Right lobe of liver (tissue), 6 donors: ENCODE results near the gene MIEN1. TPM values are rescaled to one million over a fixed set of nuclear protein-coding genes. Genes with fewer than 3 reads are reported as not detected.
A peak's percentile ranks its signal among the peaks of the same experiment; 100 is the strongest.
"Not testable (repeated sequence)": the region's sequence is repeated elsewhere in the genome, so short reads cannot be mapped to it uniquely, and the experiment has no call there.

Experiments
- ATAC-seq, 4 donors: fragments of 200-7000 bp; cut with Tn5 transposase; one replicate each; pipeline ENCODE4 v1.9.1; 2020; ENCODE audit warnings: mild to moderate bottlenecking in 4 of 4, moderate library complexity in 4 of 4
- DNase-seq, 3 donors: peaks; one replicate each; pipeline ENCODE4 v3.0.0-alpha.2; 2020
- H3K27ac ChIP-seq, 3 donors: fragments of 200-600 bp; one replicate each; pipeline ENCODE4 v1.8.0; 2022
- H3K27me3 ChIP-seq, 2 donors: fragments of 200-600 bp; one replicate each; pipeline ENCODE4 v1.8.0; 2022
- H3K36me3 ChIP-seq, 4 donors: fragments of 200-600 bp; sonication (generic) in 1 of 4; one replicate each; pipeline versions ENCODE4 v1.5.1 to v1.8.0; 2017 to 2022; ENCODE audit warnings: control low read depth in 1 of 4
- H3K4me1 ChIP-seq, 4 donors: fragments of 200-600 bp; sonication (generic) in 1 of 4; one replicate each; pipeline versions ENCODE4 v1.5.1 to v1.8.0; 2017 to 2022; ENCODE audit warnings: control low read depth in 1 of 4
- H3K4me3 ChIP-seq, 3 donors: fragments of 200-600 bp; one replicate each; pipeline ENCODE4 v1.8.0; 2022
- H3K9me3 ChIP-seq, 4 donors: fragments of 200-600 bp; sonication (generic) in 1 of 4; one replicate each; pipeline versions ENCODE4 v1.5.1 to v1.8.0; 2017 to 2022; ENCODE audit warnings: control low read depth in 1 of 4
- CTCF ChIP-seq, 4 donors: fragments of 200-600 bp in 3 of 4; fragments of 450-650 bp in 1 of 4; IDR thresholded peaks; one replicate each; pipeline versions ENCODE4 v1.5.1 to v1.8.0; 2016 to 2022; ENCODE audit warnings: antibody characterized with exemption in 4 of 4, mild to moderate bottlenecking in 2 of 4
- POLR2A ChIP-seq: fragments of 450-650 bp; IDR thresholded peaks from one replicate; pipeline ENCODE4 v1.6.1; 2017; ENCODE audit warnings: antibody characterized with exemption, mild to moderate bottlenecking
- WGBS: methylation state at CpG from one replicate; pipeline ENCODE4 v1.1.6; 2018; ENCODE audit warnings: low coverage, low lambda C conversion rate; ENCODE audit not compliant: insufficient coverage; ENCODE audit errors: missing lambda C conversion rate; 5-methylcytosine and 5-hydroxymethylcytosine counted together
- intact Hi-C, 2 donors: fragments of 100-400 bp; cut with DNase I; formaldehyde crosslinking; loops; one replicate each; pipeline versions ENCODE4 v1.11.2 to v1.14.1; 2022
- total RNA-seq, 6 experiments: library from RNA; depleted of rRNA in 2 of 6; stranded (reverse); fragments of >200 nt in 2 of 6; fragmentation: NEBNext Ultra II Directional in 3 of 6; extraction: Animal tissue kit (Norgen Biotek cat#: 25700) in 3 of 6; gene quantifications; one replicate each; pipeline versions ENCODE4 v1.1.0 to v1.2.4, GENCODE V29; 2016 to 2023
- donor health status: DM: no; HTN: yes; CAD: no.
- donor health status: DM: no; HTN: no; CAD: no.
- donor health status: DM: no; HTN: no; CAD: no.
- donor health status: DM: no; HTN: yes; CAD: no.
- donor health status: DM: no; HTN: yes; CAD: no.

MIEN1 gene
- total RNA-seq, 6 experiments from 2014 or later: 23.1 to 61.6 (median 29.0) TPM

GRCh38 chr17:39716073-39716818, 14.1 kb downstream of the MIEN1 start:
- intact Hi-C loops: no loop called here
- Histone ChIP-seq H3K27ac (peak overlapping the region in 2 of 3 donors; percentile 21 to 56), H3K9me3 (no peaks in the 10 kb centered on the region), H3K27me3 (no peaks in the 10 kb centered on the region), H3K36me3 (peaks cover 0 to 12% (median 0%) of the 10 kb centered on the region in 4 donors), H3K4me3 (no peak overlapping the region), H3K4me1 (peaks cover 0 to 4% (median 0%) of the 10 kb centered on the region in 4 donors)
- ATAC-seq: peak in 3 of 4 donors; percentile 4 to 16 (median 5)
- no peak for DNase-seq
- TF ChIP-seq POLR2A (no peak), CTCF (IDR thresholded peaks at IDR 0.05) (no peak)
- 87% methylated on average over 5 of the region's 15 CpGs for WGBS

GRCh38 chr17:39715375-39716072, 14.8 kb downstream of the MIEN1 start:
- H3K27ac ChIP-seq: no peak overlapping the region
- TF ChIP-seq CTCF (IDR thresholded peaks at IDR 0.05) (no peak), POLR2A (no peak)
- H3K36me3 ChIP-seq: peaks cover 0 to 12% (median 0%) of the 10 kb centered on the region in 4 donors

GRCh38 chr17:39714234-39714633, 16.1 kb downstream of the MIEN1 start:
- Histone ChIP-seq H3K27me3 (no peaks in the 10 kb centered on the region), H3K27ac (no peak overlapping the region), H3K4me1 (peaks cover 0 to 4% (median 0%) of the 10 kb centered on the region in 4 donors), H3K9me3 (no peaks in the 10 kb centered on the region), H3K36me3 (peaks cover 0 to 12% (median 0%) of the 10 kb centered on the region in 4 donors), H3K4me3 (no peak overlapping the region)
- intact Hi-C loops: no loop called here
- ATAC-seq (no peak), DNase-seq (no peak)
- whole genome bisulfite sequencing: 88% methylated on average over 1 of the region's 4 CpGs
- TF ChIP-seq CTCF (IDR thresholded peaks at IDR 0.05) (no peak), POLR2A (no peak)

More at GRCh38 chr17:39715375-39716072, 14.8 kb downstream of the MIEN1 start:
- H3K4me1 ChIP-seq: peaks cover 0 to 4% (median 0%) of the 10 kb centered on the region in 4 donors
- ATAC-seq: peak in 1 of 4 donors; percentile 5
- no peaks in the 10 kb centered on the region for H3K9me3 ChIP-seq
- intact Hi-C loops: no loop called here
- no peaks in the 10 kb centered on the region for H3K27me3 ChIP-seq
- WGBS: no CpG with 5 or more reads among the region's 18 CpGs
- no peak overlapping the region for H3K4me3 ChIP-seq
- no peak for DNase-seq

- Histone ChIP-seq H3K27ac (no peak overlapping the region), H3K36me3 (peaks cover 0 to 12% (median 3%) of the 10 kb centered on the region in 4 donors), H3K4me3 (no peak overlapping the region), H3K27me3 (no peaks in the 10 kb centered on the region), H3K9me3 (no peaks in the 10 kb centered on the region), H3K4me1 (peaks cover 0 to 5% (median 0%) of the 10 kb centered on the region in 4 donors)
- ATAC-seq: no peak
- 100% methylated on average over 2 of the region's 10 CpGs for WGBS
- no peak for TF ChIP-seq POLR2A
- TF ChIP-seq CTCF (IDR thresholded peaks at IDR 0.05): no peak
- no peak for DNase-seq
- intact Hi-C loops: no loop called here
Observed at GRCh38 chr17:39711851-39712250, 18.5 kb downstream of the MIEN1 start.

GRCh38 chr17:39711071-39711470, 19.3 kb downstream of the MIEN1 start:
- H3K4me3 ChIP-seq, DNase-seq, intact Hi-C loops, H3K9me3 ChIP-seq, ATAC-seq, H3K27ac ChIP-seq, H3K27me3 ChIP-seq: not testable (repeated sequence)
- peaks cover 0 to 13% (median 3%) of the 10 kb centered on the region in 4 donors for H3K4me1 ChIP-seq
- 89% methylated on average over 10 of the region's 11 CpGs for WGBS
- H3K36me3 ChIP-seq: peaks cover 0 to 12% (median 3%) of the 10 kb centered on the region in 4 donors
